ENCODE measurements around the gene PRC1. TPM values are rescaled to one million over a fixed set of nuclear protein-coding genes. Genes with fewer than 3 reads are reported as not detected.
A peak's percentile ranks its signal among the peaks of the same experiment; 100 is the strongest.

Gene PRC1
- total and polyA plus RNA-seq, 2 of the 13 experiments (the other 11 are each of a cell fraction or from before 2014, with no cell fraction given), result 137 to 162 TPM

DNA sequence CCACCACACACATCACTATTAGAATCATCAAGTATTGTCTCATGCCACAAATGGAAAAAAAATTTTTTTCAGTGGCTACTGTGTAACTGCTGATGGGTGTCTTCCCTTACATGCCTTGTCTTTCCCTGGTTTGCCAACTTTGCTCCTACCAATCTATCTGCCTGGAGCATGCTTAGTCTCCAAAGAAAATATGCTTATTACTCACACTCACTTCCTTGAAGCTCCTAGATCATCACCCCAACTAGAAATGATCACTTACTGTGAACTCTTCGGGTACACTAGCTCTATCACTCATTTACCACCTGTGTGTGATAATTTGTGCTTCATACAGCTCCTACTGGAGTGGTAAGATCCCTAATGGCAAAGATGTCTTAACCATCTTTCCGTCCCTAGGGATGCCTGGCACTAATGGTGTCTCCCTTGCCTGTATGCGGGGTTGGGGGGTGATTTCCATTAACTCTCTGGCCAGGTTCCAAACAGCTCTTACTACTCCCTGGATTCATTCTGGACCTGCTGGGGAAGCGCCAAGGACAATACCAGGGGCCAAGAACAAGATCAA is 27.3 kb upstream of the PRC1 start:
- peak; percentile 5 for DNase-seq (ENCODE audit: low spot score)
- ATAC-seq, result peak; percentile 44

DNA sequence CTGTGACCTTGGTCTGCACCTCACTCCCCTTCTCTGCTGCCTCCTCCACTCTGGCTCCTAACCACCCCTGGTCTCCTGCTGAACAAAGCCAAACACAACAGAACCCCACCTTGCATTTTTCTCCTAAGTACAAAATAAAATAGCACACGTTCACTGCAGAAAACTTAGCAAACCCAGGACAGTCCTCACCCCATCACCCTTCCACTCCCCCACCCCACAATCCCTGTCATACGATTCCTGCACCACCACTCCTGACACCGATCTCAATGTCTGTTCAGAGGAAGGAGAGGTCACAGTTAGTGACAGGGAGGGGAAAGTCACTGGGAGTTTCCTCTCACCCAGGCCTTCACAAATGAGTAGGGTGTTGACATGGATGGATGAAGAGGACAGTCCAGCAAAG is 23.8 kb upstream of the PRC1 start:
- Histone ChIP-seq H3K27ac (ENCODE audit: extremely low read length, insufficient read depth, low read length) (no peak overlapping the region), H2AFZ (ENCODE audit: low read length) (no peak overlapping the region), H3K4me2 (ENCODE audit: low read depth, low read length) (no peak overlapping the region), H4K20me1 (ENCODE audit: insufficient read depth, low read length) (no peaks in the 10 kb centered on the region), H3K9ac (ENCODE audit: insufficient read depth, low read depth, low read length) (no peak overlapping the region), H3K9me3 (ENCODE audit: low read length) (no peaks in the 10 kb centered on the region), H3K27me3 (ENCODE audit: control insufficient read depth in 1 of 2, insufficient read depth in 2 of 2, low read length in 2 of 2) (no peaks in the 10 kb centered on the region; a peak in 1 of 5 replicates), H3K79me2 (ENCODE audit: insufficient read depth, low read length) (peaks cover 19% of the 10 kb centered on the region), H3K4me1 (ENCODE audit: insufficient read depth, low read length) (peaks cover 18% of the 10 kb centered on the region), H3K36me3 (replicated peaks in 1 of 2; ENCODE audit: control insufficient read depth in 1 of 2, insufficient read depth in 2 of 2, low read length in 2 of 2) (peaks cover 8 to 15% of the 10 kb centered on the region in 2 experiments; a peak in 4 of 5 replicates), H3K4me3 (replicated peaks in 1 of 3; ENCODE audit: insufficient read depth in 1 of 3, low read depth in 2 of 3, low read length in 3 of 3) (no peak overlapping the region)
- intact Hi-C loops (cut with micrococcal nuclease; ENCODE audit: unreplicated experiment), result no loop called here
- in situ Hi-C loops (cut with HindIII; ENCODE audit: extremely low pct_ligation_motif_present, low pct_unique_long_range_greater_than_20kb), result no loop called here
- no TSS peak for BruUV-seq (replicated peaks)
- 94% methylated on average over 3 of the region's 3 CpGs for WGBS (ENCODE audit: low lambda C conversion rate)
- POLR2A ChIA-PET, result no interaction called here
- CTCF ChIA-PET (ENCODE audit: low intra/inter-chr PET ratio, low total read pairs), result no interaction called here
- DNase-seq (ENCODE audit: low spot score), result no peak
- FAIRE-seq, result no peak
- ATAC-seq, result no peak
- TF ChIP-seq MED1 (CRISPR knock-in tag; IDR thresholded peaks at IDR 0.05), result no peak
- no peak for TF ChIP-seq ZNF282 (IDR thresholded peaks at IDR 0.05; ENCODE audit: partially characterized antibody)
- TF ChIP-seq KLF15 (CRISPR knock-in tag; IDR thresholded peaks at IDR 0.05; ENCODE audit: borderline replicate concordance), result no peak
- no peak for TF ChIP-seq KLF12 (CRISPR knock-in tag; IDR thresholded peaks at IDR 0.05; ENCODE audit: borderline replicate concordance)
- TF ChIP-seq ZSCAN22 (CRISPR knock-in tag; IDR thresholded peaks at IDR 0.05), result no peak
- TF ChIP-seq, protein P1, sequence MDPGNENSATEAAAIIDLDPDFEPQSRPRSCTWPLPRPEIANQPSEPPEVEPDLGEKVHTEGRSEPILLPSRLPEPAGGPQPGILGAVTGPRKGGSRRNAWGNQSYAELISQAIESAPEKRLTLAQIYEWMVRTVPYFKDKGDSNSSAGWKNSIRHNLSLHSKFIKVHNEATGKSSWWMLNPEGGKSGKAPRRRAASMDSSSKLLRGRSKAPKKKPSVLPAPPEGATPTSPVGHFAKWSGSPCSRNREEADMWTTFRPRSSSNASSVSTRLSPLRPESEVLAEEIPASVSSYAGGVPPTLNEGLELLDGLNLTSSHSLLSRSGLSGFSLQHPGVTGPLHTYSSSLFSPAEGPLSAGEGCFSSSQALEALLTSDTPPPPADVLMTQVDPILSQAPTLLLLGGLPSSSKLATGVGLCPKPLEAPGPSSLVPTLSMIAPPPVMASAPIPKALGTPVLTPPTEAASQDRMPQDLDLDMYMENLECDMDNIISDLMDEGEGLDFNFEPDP (CRISPR knock-in tag; conservative IDR thresholded peaks at IDR 0.05), result no peak

More for the DNA sequence above, 27.3 kb upstream of the PRC1 start:
- WGBS (ENCODE audit: low lambda C conversion rate), result 0% methylated on average over 4 of the region's 4 CpGs
- TF ChIP-seq, protein P2, sequence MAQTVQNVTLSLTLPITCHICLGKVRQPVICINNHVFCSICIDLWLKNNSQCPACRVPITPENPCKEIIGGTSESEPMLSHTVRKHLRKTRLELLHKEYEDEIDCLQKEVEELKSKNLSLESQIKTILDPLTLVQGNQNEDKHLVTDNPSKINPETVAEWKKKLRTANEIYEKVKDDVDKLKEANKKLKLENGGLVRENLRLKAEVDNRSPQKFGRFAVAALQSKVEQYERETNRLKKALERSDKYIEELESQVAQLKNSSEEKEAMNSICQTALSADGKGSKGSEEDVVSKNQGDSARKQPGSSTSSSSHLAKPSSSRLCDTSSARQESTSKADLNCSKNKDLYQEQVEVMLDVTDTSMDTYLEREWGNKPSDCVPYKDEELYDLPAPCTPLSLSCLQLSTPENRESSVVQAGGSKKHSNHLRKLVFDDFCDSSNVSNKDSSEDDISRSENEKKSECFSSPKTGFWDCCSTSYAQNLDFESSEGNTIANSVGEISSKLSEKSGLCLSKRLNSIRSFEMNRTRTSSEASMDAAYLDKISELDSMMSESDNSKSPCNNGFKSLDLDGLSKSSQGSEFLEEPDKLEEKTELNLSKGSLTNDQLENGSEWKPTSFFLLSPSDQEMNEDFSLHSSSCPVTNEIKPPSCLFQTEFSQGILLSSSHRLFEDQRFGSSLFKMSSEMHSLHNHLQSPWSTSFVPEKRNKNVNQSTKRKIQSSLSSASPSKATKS (CRISPR knock-in tag; IDR thresholded peaks at IDR 0.05), result no peak
- TF ChIP-seq ZNF576 (CRISPR knock-in tag; IDR thresholded peaks at IDR 0.05) (no peak), POLR2G (IDR thresholded peaks at IDR 0.05; ENCODE audit: low read depth, low read length) (no peak)
- peaks cover 3% of the 10 kb centered on the region in 2 experiments; a peak in 3 of 5 replicates for H3K36me3 ChIP-seq (replicated peaks in 1 of 2; ENCODE audit: control insufficient read depth in 1 of 2, insufficient read depth in 2 of 2, low read length in 2 of 2)
- in situ Hi-C loops (cut with HindIII; ENCODE audit: extremely low pct_ligation_motif_present, low pct_unique_long_range_greater_than_20kb), result no loop called here
- H3K27me3 ChIP-seq (ENCODE audit: control insufficient read depth in 1 of 2, insufficient read depth in 2 of 2, low read length in 2 of 2), result no peaks in the 10 kb centered on the region; a peak in 1 of 5 replicates
- BruUV-seq (replicated peaks), result no TSS peak
- peak overlapping the region; percentile 87 for H3K4me2 ChIP-seq (ENCODE audit: low read depth, low read length)
- intact Hi-C loops (cut with micrococcal nuclease; ENCODE audit: unreplicated experiment), result no loop called here
- H4K20me1 ChIP-seq (ENCODE audit: insufficient read depth, low read length), result no peaks in the 10 kb centered on the region
- no peak overlapping the region for H2AFZ ChIP-seq (ENCODE audit: low read length)
- peak overlapping the region; percentile 87 to 97 (median 95) for H3K4me3 ChIP-seq (replicated peaks in 1 of 3; ENCODE audit: insufficient read depth in 1 of 3, low read depth in 2 of 3, low read length in 3 of 3)
- FAIRE-seq, result no peak
- CTCF ChIA-PET (ENCODE audit: low intra/inter-chr PET ratio, low total read pairs), result interaction anchor here (1.1 kb wide), 1 partner anchor 28 kb away, joined by 3 read pairs; no protein-coding TSS in a partner anchor
- peaks cover 20% of the 10 kb centered on the region for H3K4me1 ChIP-seq (ENCODE audit: insufficient read depth, low read length)
- peaks cover 19% of the 10 kb centered on the region for H3K79me2 ChIP-seq (ENCODE audit: insufficient read depth, low read length)
- no peaks in the 10 kb centered on the region for H3K9me3 ChIP-seq (ENCODE audit: low read length)
- peak overlapping the region; percentile 62 for H3K27ac ChIP-seq (ENCODE audit: extremely low read length, insufficient read depth, low read length)
- H3K9ac ChIP-seq (ENCODE audit: insufficient read depth, low read depth, low read length), result peak overlapping the region; percentile 88
- POLR2A ChIA-PET, result interaction anchor here (0.8 to 2.1 kb wide), 3 partner anchors 19 to 90 kb away, joined by 3 to 4 read pairs (median 3); partner anchors contain the start of gene PRC1

All from HepG2 (cell line).